ENCODE results near the gene CD300A.

The CD300A gene

DNA sequence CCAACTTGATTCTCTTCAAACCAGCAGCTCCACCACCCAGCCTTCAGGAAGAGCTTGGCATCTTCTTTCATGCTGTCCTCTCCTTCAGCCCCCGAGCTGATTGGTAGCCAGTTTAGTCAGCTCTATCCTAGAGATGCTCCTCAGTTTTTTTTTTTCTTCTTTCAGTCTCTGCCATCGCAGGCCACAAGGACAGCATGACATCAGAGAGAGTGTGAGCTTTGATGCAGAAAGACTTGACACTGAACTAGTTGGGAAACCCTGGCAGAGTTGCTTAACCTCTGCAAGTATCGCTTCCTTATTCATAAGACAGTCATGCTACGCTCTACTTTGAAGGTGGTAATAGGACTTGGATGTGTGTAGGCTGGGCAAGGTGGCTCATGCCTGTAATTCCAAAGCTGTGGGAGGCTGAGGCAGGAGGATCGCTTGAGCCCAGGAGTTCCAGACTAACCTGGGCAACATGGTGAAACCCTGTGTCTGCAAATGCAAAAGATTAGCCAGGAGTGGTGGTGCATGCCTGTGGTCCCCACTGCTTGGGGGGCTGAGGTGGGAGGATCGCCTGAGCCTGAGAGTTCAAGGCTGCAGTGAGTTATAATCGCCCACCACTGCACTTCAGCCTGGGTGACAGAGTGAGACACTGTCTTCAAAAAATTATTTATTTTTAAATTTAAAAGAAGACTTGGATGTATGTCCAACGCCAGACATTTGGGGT, 62.2 kb downstream of the CD300A start:
- no peak overlapping the region for H3K4me3 ChIP-seq (ENCODE audit: low read length)
- DNase-seq (ENCODE audit: low read depth): no peak
- TF ChIP-seq, protein P1, sequence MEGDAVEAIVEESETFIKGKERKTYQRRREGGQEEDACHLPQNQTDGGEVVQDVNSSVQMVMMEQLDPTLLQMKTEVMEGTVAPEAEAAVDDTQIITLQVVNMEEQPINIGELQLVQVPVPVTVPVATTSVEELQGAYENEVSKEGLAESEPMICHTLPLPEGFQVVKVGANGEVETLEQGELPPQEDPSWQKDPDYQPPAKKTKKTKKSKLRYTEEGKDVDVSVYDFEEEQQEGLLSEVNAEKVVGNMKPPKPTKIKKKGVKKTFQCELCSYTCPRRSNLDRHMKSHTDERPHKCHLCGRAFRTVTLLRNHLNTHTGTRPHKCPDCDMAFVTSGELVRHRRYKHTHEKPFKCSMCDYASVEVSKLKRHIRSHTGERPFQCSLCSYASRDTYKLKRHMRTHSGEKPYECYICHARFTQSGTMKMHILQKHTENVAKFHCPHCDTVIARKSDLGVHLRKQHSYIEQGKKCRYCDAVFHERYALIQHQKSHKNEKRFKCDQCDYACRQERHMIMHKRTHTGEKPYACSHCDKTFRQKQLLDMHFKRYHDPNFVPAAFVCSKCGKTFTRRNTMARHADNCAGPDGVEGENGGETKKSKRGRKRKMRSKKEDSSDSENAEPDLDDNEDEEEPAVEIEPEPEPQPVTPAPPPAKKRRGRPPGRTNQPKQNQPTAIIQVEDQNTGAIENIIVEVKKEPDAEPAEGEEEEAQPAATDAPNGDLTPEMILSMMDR (IDR thresholded peaks at IDR 0.05; ENCODE audit: insufficient read depth, low read depth, low read length, missing control alignments): no peak

DNA sequence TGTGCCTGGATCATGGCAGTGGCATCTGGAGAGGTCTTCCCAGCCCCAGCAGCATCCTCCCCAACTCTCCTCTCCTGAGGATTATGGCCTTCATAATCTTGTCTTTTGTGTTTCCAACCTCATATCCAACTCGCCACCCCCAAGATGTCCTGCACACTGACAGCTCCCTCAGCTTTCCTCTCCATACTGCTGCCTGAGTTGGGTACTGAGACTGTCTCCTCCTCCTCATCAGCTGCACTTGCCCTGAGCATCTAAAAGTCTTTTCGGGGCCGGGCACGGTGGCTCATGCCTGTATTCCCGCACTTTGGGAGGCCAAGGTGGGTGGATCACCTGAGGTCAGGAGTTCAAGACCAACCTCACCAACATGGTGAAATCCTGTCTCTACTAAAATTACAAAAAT, 62.8 kb downstream of the CD300A start:
- DNase-seq (ENCODE audit: low read depth): no peak
- no peak overlapping the region for H3K4me3 ChIP-seq (ENCODE audit: low read length)
- TF ChIP-seq, protein P1 (IDR thresholded peaks at IDR 0.05; ENCODE audit: insufficient read depth, low read depth, low read length, missing control alignments): no peak

DNA sequence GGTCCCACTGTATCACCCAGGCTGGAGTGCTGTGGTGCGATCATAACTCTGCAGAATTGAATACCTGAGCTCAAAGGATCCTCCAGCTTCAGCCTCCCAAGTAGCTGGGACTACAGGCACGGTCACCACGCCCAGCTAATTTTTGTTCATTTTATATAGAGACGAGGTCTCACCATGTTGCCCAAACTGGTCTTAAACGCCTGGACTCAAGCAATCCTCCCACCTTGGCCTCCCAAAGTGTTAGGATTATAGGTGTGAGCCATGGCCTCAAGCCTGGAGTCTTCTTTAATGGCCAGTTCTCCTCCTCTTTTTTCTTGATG, 64.4 kb downstream of the CD300A start:
- H3K4me3 ChIP-seq (ENCODE audit: low read length): no peak overlapping the region
- no peak for DNase-seq (ENCODE audit: low read depth)
- TF ChIP-seq, protein P1 (IDR thresholded peaks at IDR 0.05; ENCODE audit: insufficient read depth, low read depth, low read length, missing control alignments): no peak

DNA sequence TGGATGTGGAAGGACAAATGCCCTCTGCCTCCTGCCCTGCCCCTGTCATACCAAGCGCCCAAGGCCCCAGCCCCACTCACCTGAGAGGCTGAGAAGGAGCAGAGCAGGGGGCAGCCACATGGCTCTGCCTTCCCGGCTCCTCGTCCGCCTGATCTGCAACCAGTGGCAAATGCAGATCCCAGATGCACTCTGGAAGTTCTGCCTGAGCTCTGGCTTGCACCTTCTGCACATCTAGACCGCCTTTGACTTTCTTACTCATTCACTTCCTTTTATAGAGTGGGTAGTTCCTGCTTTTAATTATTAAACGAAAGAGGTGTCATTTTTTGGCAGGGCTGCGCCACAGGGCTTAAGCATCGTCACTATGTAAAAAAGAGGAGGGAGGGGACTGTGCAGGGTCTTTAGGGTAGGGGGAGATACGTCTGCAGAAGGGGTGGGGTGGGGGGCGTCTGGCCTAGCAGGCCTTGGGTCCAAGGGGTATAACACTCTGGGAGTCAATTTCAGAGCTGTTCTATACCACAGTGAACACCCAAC, 64.9 kb downstream of the CD300A start, which contains the start of gene CD300LB:
TSS of gene CD300LB (minus strand) at position 245 of the 531 bp plus-strand sequence. CDS start at position 120, 125 bp downstream.
- DNase-seq (ENCODE audit: low read depth): no peak
- H3K4me3 ChIP-seq (ENCODE audit: low read length): no peak within 1 kb of the TSS
- TF ChIP-seq, protein P1 (IDR thresholded peaks at IDR 0.05; ENCODE audit: insufficient read depth, low read depth, low read length, missing control alignments): no peak

DNA sequence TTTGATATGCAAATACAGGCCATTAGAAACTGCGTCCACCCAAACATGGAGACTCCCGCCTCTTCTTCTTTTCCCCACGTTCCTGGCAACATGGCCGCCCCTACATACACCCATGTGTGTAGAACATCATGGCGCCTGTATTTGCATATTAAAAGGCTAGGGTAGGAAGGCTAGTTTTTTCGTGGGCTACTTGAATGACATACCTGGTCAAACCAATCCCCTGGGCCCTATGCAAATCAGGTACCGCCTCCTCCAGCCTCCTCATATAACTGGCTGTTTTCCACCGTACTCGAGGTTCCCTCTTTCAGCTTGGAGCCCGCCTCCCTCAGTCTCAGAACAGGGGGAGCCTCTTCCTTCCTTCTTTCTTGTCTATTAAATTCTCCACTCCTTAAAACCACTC, 65.7 kb downstream of the CD300A start:
- H3K4me3 ChIP-seq (ENCODE audit: low read length): no peak overlapping the region
- no peak for DNase-seq (ENCODE audit: low read depth)
- TF ChIP-seq, protein P1 (IDR thresholded peaks at IDR 0.05; ENCODE audit: insufficient read depth, low read depth, low read length, missing control alignments): no peak
